Stimulated activated CD8-positive, alpha-beta memory T cell treated with anti-CD3 and anti-CD28 coated beads, Interleukin-4, amount 100 ng/mL, for 1 hour (primary cell): Measurements from ENCODE around the gene CFAP210.
"Not testable (repeated sequence)": the region's sequence is repeated elsewhere in the genome, so short reads cannot be mapped to it uniquely, and the experiment has no call there.

ENCODE experiments used
- DNase-seq, 2 donors: peaks; one replicate each; pipeline ENCODE4 v3.0.0-alpha.2; 2020; ENCODE audit warnings: low read depth in 2 of 2, low spot score in 1 of 2

Gene CFAP210

GRCh38 chr2:169712791-169713227 is 18.6 kb upstream of the CFAP210 start:
- no peak for DNase-seq

GRCh38 chr2:169711751-169712509 is 17.7 kb upstream of the CFAP210 start:
- DNase-seq, result no peak

GRCh38 chr2:169709981-169710380 is 15.8 kb upstream of the CFAP210 start:
- no peak for DNase-seq

GRCh38 chr2:169709331-169709730 is 15.1 kb upstream of the CFAP210 start:
- no peak for DNase-seq

- no peak for DNase-seq
Measured at GRCh38 chr2:169707626-169708025, 13.4 kb upstream of the CFAP210 start.

GRCh38 chr2:169705927-169706326 is 11.7 kb upstream of the CFAP210 start:
- no peak for DNase-seq

GRCh38 chr2:169704160-169704708 is 10.0 kb upstream of the CFAP210 start:
- no peak for DNase-seq

GRCh38 chr2:169702996-169703395 is 8.8 kb upstream of the CFAP210 start:
- DNase-seq, result no peak

- DNase-seq, result not testable (repeated sequence)
Measured at GRCh38 chr2:169699173-169699572, 5.0 kb upstream of the CFAP210 start.

GRCh38 chr2:169696381-169696780 is 2.2 kb upstream of the CFAP210 start:
- DNase-seq, result no peak

GRCh38 chr2:169694894-169695260 is 672 bp upstream of the CFAP210 start:
- no peak for DNase-seq

GRCh38 chr2:169693360-169693759 is 845 bp downstream of the CFAP210 start:
- no peak for DNase-seq

- no peak for DNase-seq
Measured at GRCh38 chr2:169692718-169693117, 1.5 kb downstream of the CFAP210 start.

- DNase-seq, result no peak
Measured at GRCh38 chr2:169690958-169691357, 3.2 kb downstream of the CFAP210 start.

- not testable (repeated sequence) for DNase-seq
Measured at GRCh38 chr2:169687943-169688342, 6.3 kb downstream of the CFAP210 start.

GRCh38 chr2:169686825-169687224 is 7.4 kb downstream of the CFAP210 start:
- not testable (repeated sequence) for DNase-seq

- DNase-seq, result not testable (repeated sequence)
Measured at GRCh38 chr2:169684712-169685111, 9.5 kb downstream of the CFAP210 start.

- no peak for DNase-seq
Measured at GRCh38 chr2:169684135-169684565, 10.1 kb downstream of the CFAP210 start.

GRCh38 chr2:169683425-169684134 is 10.6 kb downstream of the CFAP210 start:
- DNase-seq, result no peak

GRCh38 chr2:169683054-169683424 is 11.2 kb downstream of the CFAP210 start:
- no peak for DNase-seq

- DNase-seq, result no peak
Measured at GRCh38 chr2:169676850-169677249, 17.4 kb downstream of the CFAP210 start.

GRCh38 chr2:169676357-169676756 is 17.8 kb downstream of the CFAP210 start:
- DNase-seq, result no peak
